H1 (cell line): ENCODE data around the gene OSBPL6. TPM values are rescaled to one million over a fixed set of nuclear protein-coding genes. Genes with fewer than 3 reads are reported as not detected.

Source experiments
- CTCF ChIA-PET: fragments of 300-600 bp; sonication (Branson Sonifier 250); formaldehyde crosslinking; loops from one replicate; lab custom pipeline; 2021; ENCODE audit not compliant: partially characterized antibody; lab: Charles Lee
- POLR2A ChIA-PET: fragments of 300-600 bp; sonication (Branson Sonifier 250); formaldehyde crosslinking; loops from one replicate; lab custom pipeline; 2021; ENCODE audit warnings: inconsistent platforms; ENCODE audit not compliant: partially characterized antibody; lab: Charles Lee
- DNase-seq, 2 experiments: peaks; one replicate each; pipeline versions ENCODE4 v3.0.0 to v3.0.0-alpha.2; 2010 to 2022; ENCODE audit warnings: low spot score in 2 of 2, low read depth in 1 of 2, mixed read lengths in 1 of 2
- FAIRE-seq: peaks from 2 replicates; lab custom pipeline; 2011; peaks lifted over from hg19 to GRCh38; lab: Jason Lieb, UNC
- H2AFZ ChIP-seq: 2 replicates; pipeline ENCODE4 v1.8.1; 2012; ENCODE audit warnings: low read length, inconsistent platforms
- H2AK5ac ChIP-seq: 2 replicates; pipeline ENCODE4 v1.6.1; 2013; ENCODE audit warnings: low read depth, low read length
- H2BK120ac ChIP-seq: replicated peaks from 2 replicates; pipeline ENCODE3; 2013; ENCODE audit warnings: low read depth, low read length, inconsistent platforms
- H2BK12ac ChIP-seq: 2 replicates; pipeline ENCODE4 v1.6.1; 2013; ENCODE audit warnings: low read depth, low read length
- H2BK15ac ChIP-seq: 2 replicates; pipeline ENCODE4 v1.6.1; 2013; ENCODE audit warnings: low read length
- H2BK20ac ChIP-seq: 2 replicates; pipeline ENCODE4 v1.6.1; 2013; ENCODE audit warnings: low read length
- H2BK5ac ChIP-seq: 2 replicates; pipeline ENCODE4 v1.6.1; 2013; ENCODE audit warnings: low read depth, low read length
- H3K14ac ChIP-seq: 2 replicates; pipeline ENCODE4 v1.6.1; 2013; ENCODE audit warnings: inconsistent platforms; ENCODE audit not compliant: insufficient read length
- H3K18ac ChIP-seq: 2 replicates; pipeline ENCODE4 v1.6.1; 2013; ENCODE audit warnings: low read length; ENCODE audit errors: extremely low read depth
- H3K23ac ChIP-seq: 2 replicates; pipeline ENCODE4 v1.6.1; 2013; ENCODE audit warnings: inconsistent platforms; ENCODE audit not compliant: insufficient read length
- H3K23me2 ChIP-seq: 2 replicates; pipeline ENCODE4 v1.6.1; 2013; ENCODE audit warnings: low read depth, low read length
- H3K27ac ChIP-seq: 2 replicates; pipeline ENCODE4 v1.6.1; 2011; ENCODE audit warnings: low read depth, low read length, inconsistent platforms
- H3K27me3 ChIP-seq, 4 experiments: replicated peaks in 1 of 4; 1 replicate in 1 of 4; 2 replicates in 3 of 4; pipeline versions ENCODE4 v1.6.1 to v1.8.1; 2011 to 2013; ENCODE audit warnings: low read length in 3 of 4, mild to moderate bottlenecking in 3 of 4, inconsistent platforms in 2 of 4, mixed read lengths in 2 of 4, moderate library complexity in 1 of 4; ENCODE audit not compliant: control insufficient read depth in 3 of 4, insufficient read depth in 3 of 4; ENCODE audit errors: extremely low read depth in 1 of 4
- H3K36me3 ChIP-seq, 4 experiments: 2 replicates each; pipeline versions ENCODE4 v1.6.1 to v1.8.1; 2011 to 2013; ENCODE audit warnings: mild to moderate bottlenecking in 4 of 4, low read length in 3 of 4, moderate library complexity in 2 of 4, control low read depth in 1 of 4, inconsistent platforms in 1 of 4; ENCODE audit not compliant: insufficient read depth in 4 of 4, control insufficient read depth in 2 of 4
- H3K4ac ChIP-seq: replicated peaks from 2 replicates; pipeline ENCODE3; 2013; ENCODE audit warnings: low read length, low read depth, mixed read lengths, inconsistent platforms; ENCODE audit not compliant: insufficient read length
- H3K4me1 ChIP-seq, 4 experiments: replicated peaks in 1 of 4; 1 replicate in 1 of 4; 2 replicates in 3 of 4; pipeline versions ENCODE4 v1.6.1 to v1.8.1; 2011 to 2013; ENCODE audit warnings: low read length in 3 of 4, inconsistent platforms in 2 of 4, mixed read lengths in 1 of 4; ENCODE audit not compliant: insufficient read depth in 4 of 4, control insufficient read depth in 3 of 4
- H3K4me2 ChIP-seq, 2 experiments: 2 replicates each; pipeline versions ENCODE4 v1.6.1 to v1.8.1; 2011 to 2013; ENCODE audit warnings: low read depth in 2 of 2, low read length in 2 of 2, control low read depth in 1 of 2, inconsistent platforms in 1 of 2, mild to moderate bottlenecking in 1 of 2; ENCODE audit not compliant: insufficient read depth in 1 of 2
- H3K4me3 ChIP-seq, 4 experiments: fragments of 200-600, 300-600 bp in 1 of 4; sonication (generic), shearing (Covaris generic), sonication (Bioruptor Twin) in 1 of 4; 2 replicates each; pipeline versions ENCODE4 v1.5.1 to v1.8.1; 2011 to 2016; ENCODE audit warnings: low read length in 4 of 4, low read depth in 3 of 4, control low read depth in 2 of 4, inconsistent platforms in 2 of 4, mild to moderate bottlenecking in 2 of 4, mixed read lengths in 1 of 4, moderate library complexity in 1 of 4; ENCODE audit not compliant: insufficient read depth in 2 of 4; ENCODE audit errors: extremely low read depth in 1 of 4
- H3K56ac ChIP-seq: replicated peaks from 2 replicates; pipeline ENCODE3; 2013; ENCODE audit warnings: low read depth, mild to moderate bottlenecking, mixed read lengths, low read length, inconsistent platforms; ENCODE audit not compliant: insufficient read length
- H3K79me1 ChIP-seq: 2 replicates; pipeline ENCODE4 v1.6.1; 2013; ENCODE audit warnings: low read depth, low read length, control low read depth
- H3K79me2 ChIP-seq, 2 experiments: 2 replicates each; pipeline versions ENCODE4 v1.6.1 to v1.8.1; 2012 to 2013; ENCODE audit warnings: low read length in 2 of 2, mild to moderate bottlenecking in 2 of 2, inconsistent platforms in 1 of 2; ENCODE audit not compliant: insufficient read depth in 2 of 2, control insufficient read depth in 1 of 2
- H3K9ac ChIP-seq, 4 experiments: replicated peaks in 1 of 4; 1 replicate in 1 of 4; 2 replicates in 3 of 4; pipeline versions ENCODE4 v1.6.1 to v1.8.1; 2011 to 2013; ENCODE audit warnings: low read depth in 3 of 4, low read length in 3 of 4, control low read depth in 2 of 4, mild to moderate bottlenecking in 2 of 4, moderate library complexity in 2 of 4, inconsistent platforms in 1 of 4; ENCODE audit errors: extremely low read depth in 1 of 4
- H3K9me3 ChIP-seq, 2 experiments: 2 replicates each; pipeline versions ENCODE4 v1.6.1 to v1.8.1; 2012 to 2013; ENCODE audit warnings: mild to moderate bottlenecking in 2 of 2, moderate library complexity in 2 of 2, control low read depth in 1 of 2, inconsistent platforms in 1 of 2, low read depth in 1 of 2, low read length in 1 of 2, mixed read lengths in 1 of 2; ENCODE audit not compliant: insufficient read depth in 2 of 2
- H4K20me1 ChIP-seq, 2 experiments: replicated peaks in 1 of 2; 2 replicates each; pipeline versions ENCODE3 to v1.8.1; 2011 to 2013; ENCODE audit warnings: inconsistent platforms in 2 of 2, low read length in 2 of 2, mild to moderate bottlenecking in 1 of 2; ENCODE audit not compliant: insufficient read depth in 2 of 2, control insufficient read depth in 1 of 2
- H4K5ac ChIP-seq: 2 replicates; pipeline ENCODE4 v1.6.1; 2013; ENCODE audit warnings: low read length, low read depth, mixed read lengths, inconsistent platforms; ENCODE audit not compliant: insufficient read length
- H4K8ac ChIP-seq: 2 replicates; pipeline ENCODE4 v1.8.0; 2013; ENCODE audit warnings: mild to moderate bottlenecking, moderate library complexity, low read length, inconsistent platforms; ENCODE audit not compliant: insufficient read depth; ENCODE audit errors: extremely low read depth
- H4K91ac ChIP-seq: replicated peaks from 2 replicates; pipeline ENCODE3; 2013; ENCODE audit warnings: low read length, mixed read lengths, inconsistent platforms; ENCODE audit not compliant: insufficient read length
- WGBS, 2 experiments: shearing (Covaris generic) in 1 of 2; methylation state at CpG; one replicate each; pipeline versions ENCODE4 v1.1.6 to v1.1.7; 2013 to 2015; ENCODE audit warnings: low lambda C conversion rate in 2 of 2, mixed read lengths in 2 of 2, inconsistent platforms in 1 of 2, low coverage in 1 of 2, missing lambda C conversion rate in 1 of 2; ENCODE audit not compliant: insufficient replicate concordance in 2 of 2, insufficient coverage in 1 of 2, insufficient read length in 1 of 2; ENCODE audit errors: extremely low coverage in 1 of 2, missing lambda C conversion rate in 1 of 2; 5-methylcytosine and 5-hydroxymethylcytosine counted together
- polyA plus RNA-seq, 7 experiments: library from polyadenylated mRNA; depleted of rRNA in 3 of 7; stranded (reverse) in 5 of 7; unstranded in 2 of 7; fragments of >200 nt in 5 of 7; fragments of 200-250 nt in 2 of 7; gene quantifications; 1 replicate in 5 of 7; 2 replicates in 1 of 7; 4 replicates in 1 of 7; pipeline versions ENCODE4 v1.2.1 to v1.2.3, GENCODE V29; 2011 to 2013; ENCODE audit warnings: missing spikeins in 2 of 7, mixed read lengths in 2 of 7
- total RNA-seq: library from RNA; stranded (reverse); fragmentation: NEBNext Ultra II Directional; extraction: Animal tissue kit (Norgen Biotek cat#: 25700); gene quantifications from 2 replicates; pipeline ENCODE4 v1.2.1, GENCODE V29; 2021

OSBPL6 gene
- total and polyA plus RNA-seq, 2 of the 8 experiments (the other 6 are each of a cell fraction or from before 2014, with no cell fraction given) = 1.7 to 5.6 TPM

- H3K79me2 ChIP-seq = no peaks in the 10 kb centered on the region
- CTCF ChIA-PET = interaction anchor here (1.4 kb wide), 1 partner anchor 9 kb away, joined by 3 read pairs; no protein-coding TSS in a partner anchor
These were observed 6.0 kb downstream of the OSBPL6 start for GRCh38 chr2:178200331-178200730.

More at GRCh38 chr2:178200331-178200730, 6.0 kb downstream of the OSBPL6 start:
- Histone ChIP-seq H3K56ac (no peak overlapping the region), H2AFZ (no peak overlapping the region), H3K14ac (no peak overlapping the region), H3K9me3 (no peaks in the 10 kb centered on the region), H3K4me1 (no peaks in the 10 kb centered on the region; a peak in 1 of 7 replicates), H3K9ac (no peak overlapping the region), H4K5ac (no peak overlapping the region), H3K4me2 (no peak overlapping the region), H3K4ac (no peak overlapping the region), H2BK120ac (no peak overlapping the region), H2BK12ac (no peak overlapping the region), H2BK20ac (no peak overlapping the region), H3K36me3 (no peaks in the 10 kb centered on the region), H3K27ac (no peak overlapping the region), H3K79me1 (no peaks in the 10 kb centered on the region), H4K8ac (no peak overlapping the region), H3K18ac (no peak overlapping the region), H2AK5ac (no peak overlapping the region), H4K91ac (no peak overlapping the region), H4K20me1 (peaks cover 0 to 1% of the 10 kb centered on the region in 2 experiments), H3K23me2 (peaks cover 2% of the 10 kb centered on the region; the same call in 1 of the 2 replicates), H3K4me3 (no peak overlapping the region), H2BK15ac (no peak overlapping the region), H3K27me3 (peaks cover 1 to 7% (median 4%) of the 10 kb centered on the region in 4 experiments; a peak in 4 of 7 replicates), H3K23ac (no peak overlapping the region), H2BK5ac (no peak overlapping the region)
- no peak for FAIRE-seq
- no peak for DNase-seq
- POLR2A ChIA-PET = no interaction called here
- WGBS, 2 experiments = 82% methylated on average over 1 of the region's 1 CpG; no CpG with 5 or more reads in 1 of the 2 experiments
